ENCODE measurements around the gene CYLD. TPM values are rescaled to one million over a fixed set of nuclear protein-coding genes. Genes with fewer than 3 reads are reported as not detected.
A peak's percentile ranks its signal among the peaks of the same experiment; 100 is the strongest.

CYLD gene
- total and polyA plus RNA-seq, 10 of the 15 experiments (the other 5 are each of a cell fraction or from before 2014, with no cell fraction given), result 19.2 to 106 (median 46.1) TPM

GRCh38 chr16:50712560-50712898, 29.4 kb upstream of the CYLD start (continued):
- TF ChIP-seq, protein P1, sequence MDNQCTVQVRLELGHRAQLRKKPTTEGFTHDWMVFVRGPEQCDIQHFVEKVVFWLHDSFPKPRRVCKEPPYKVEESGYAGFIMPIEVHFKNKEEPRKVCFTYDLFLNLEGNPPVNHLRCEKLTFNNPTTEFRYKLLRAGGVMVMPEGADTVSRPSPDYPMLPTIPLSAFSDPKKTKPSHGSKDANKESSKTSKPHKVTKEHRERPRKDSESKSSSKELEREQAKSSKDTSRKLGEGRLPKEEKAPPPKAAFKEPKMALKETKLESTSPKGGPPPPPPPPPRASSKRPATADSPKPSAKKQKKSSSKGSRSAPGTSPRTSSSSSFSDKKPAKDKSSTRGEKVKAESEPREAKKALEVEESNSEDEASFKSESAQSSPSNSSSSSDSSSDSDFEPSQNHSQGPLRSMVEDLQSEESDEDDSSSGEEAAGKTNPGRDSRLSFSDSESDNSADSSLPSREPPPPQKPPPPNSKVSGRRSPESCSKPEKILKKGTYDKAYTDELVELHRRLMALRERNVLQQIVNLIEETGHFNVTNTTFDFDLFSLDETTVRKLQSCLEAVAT (IDR thresholded peaks at IDR 0.05), result no peak

- Histone ChIP-seq H3K4me1 (ENCODE audit: control insufficient read depth, insufficient read depth, low read length) (peaks cover 29% of the 10 kb centered on the region), H3K79me2 (ENCODE audit: control insufficient read depth, insufficient read depth, low read length) (no peaks in the 10 kb centered on the region; the same call in 1 of the 2 replicates), H3K9ac (ENCODE audit: control insufficient read depth, insufficient read depth, low read length) (no peak overlapping the region), H2AFZ (ENCODE audit: control insufficient read depth, low read depth, low read length) (no peak overlapping the region), H3K36me3 (ENCODE audit: control insufficient read depth in 2 of 2, insufficient read depth in 2 of 2, low read length in 1 of 2) (peaks cover 0 to 19% of the 10 kb centered on the region in 2 experiments; a peak in 2 of 4 replicates), H3K27me3 (replicated peaks in 1 of 2; ENCODE audit: control insufficient read depth in 2 of 2, insufficient read depth in 2 of 2, low read length in 1 of 2) (no peaks in the 10 kb centered on the region), H4K20me1 (ENCODE audit: control insufficient read depth, insufficient read depth) (no peaks in the 10 kb centered on the region), H3K27ac (ENCODE audit: control insufficient read depth, insufficient read depth) (no peak overlapping the region; the same call in 1 of the 2 replicates), H3K9me3 (replicated peaks; ENCODE audit: control insufficient read depth, insufficient read depth, low read length) (no peaks in the 10 kb centered on the region), H3K4me2 (ENCODE audit: control insufficient read depth, insufficient read depth) (peak overlapping the region; percentile 46; the same call in 1 of the 2 replicates), H3K4me3 (no peak overlapping the region)
- ChIA-PET POLR2A (no interaction called here), CTCF (no interaction called here), RAD21 (ENCODE audit: unreplicated experiment) (no interaction called here), SMC1A (ENCODE audit: uncharacterized antibody, unreplicated experiment) (no interaction called here)
- ATAC-seq, result no peak
- no peak for DNase-seq (ENCODE audit: low read depth, low spot score)
- in situ Hi-C loops (cut with MboI), result no loop called here
- FAIRE-seq, result no peak
- TSS peak; percentile 15 for BruUV-seq (replicated peaks)
- TF ChIP-seq EZH2 (IDR thresholded peaks at IDR 0.05; ENCODE audit: borderline replicate concordance, control insufficient read depth, low read depth, low read length) (no peak), ZNF207 (IDR thresholded peaks at IDR 0.05; ENCODE audit: borderline replicate concordance) (no peak), ATF7 (IDR thresholded peaks at IDR 0.05; ENCODE audit: low read depth) (no peak)
- TF ChIP-seq, protein P2, sequence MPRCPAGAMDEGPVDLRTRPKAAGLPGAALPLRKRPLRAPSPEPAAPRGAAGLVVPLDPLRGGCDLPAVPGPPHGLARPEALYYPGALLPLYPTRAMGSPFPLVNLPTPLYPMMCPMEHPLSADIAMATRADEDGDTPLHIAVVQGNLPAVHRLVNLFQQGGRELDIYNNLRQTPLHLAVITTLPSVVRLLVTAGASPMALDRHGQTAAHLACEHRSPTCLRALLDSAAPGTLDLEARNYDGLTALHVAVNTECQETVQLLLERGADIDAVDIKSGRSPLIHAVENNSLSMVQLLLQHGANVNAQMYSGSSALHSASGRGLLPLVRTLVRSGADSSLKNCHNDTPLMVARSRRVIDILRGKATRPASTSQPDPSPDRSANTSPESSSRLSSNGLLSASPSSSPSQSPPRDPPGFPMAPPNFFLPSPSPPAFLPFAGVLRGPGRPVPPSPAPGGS (IDR thresholded peaks at IDR 0.05; ENCODE audit: borderline replicate concordance, insufficient read depth, low read depth, low read length, poor library complexity, severe bottlenecking), result no peak
- 21% methylated on average over 4 of the region's 4 CpGs for WGBS (ENCODE audit: insufficient coverage, insufficient replicate concordance, low lambda C conversion rate, missing lambda C conversion rate)
- intact Hi-C loops (cut with micrococcal nuclease; ENCODE audit: unreplicated experiment), result no loop called here
Observed at GRCh38 chr16:50712956-50713355, 28.9 kb upstream of the CYLD start.
